Spleen (tissue), 11 donors: ENCODE data around the gene SRD5A1. TPM values are rescaled to one million over a fixed set of nuclear protein-coding genes. Genes with fewer than 3 reads are reported as not detected.

Experiments
- DNase-seq: peaks from one replicate; pipeline ENCODE4 v3.0.0-alpha.2; 2020
- H3K27ac ChIP-seq, 8 donors: fragments of 200-600 bp; sonication (generic) in 7 of 8; 1 replicate in 4 of 8; 2 replicates in 4 of 8; pipeline versions ENCODE4 v1.5.0 to v1.8.0; 2016 to 2021; ENCODE audit warnings: inconsistent platforms in 4 of 8, mild to moderate bottlenecking in 4 of 8, moderate library complexity in 1 of 8
- H3K27me3 ChIP-seq, 7 donors: fragments of 200-600 bp; sonication (generic) in 6 of 7; replicated peaks in 1 of 7; 1 replicate in 4 of 7; 2 replicates in 3 of 7; pipeline versions ENCODE4 v1.5.0 to v1.8.0; 2016 to 2021; ENCODE audit warnings: inconsistent platforms in 3 of 7, mild to moderate bottlenecking in 1 of 7
- H3K36me3 ChIP-seq, 6 donors: fragments of 200-600 bp; sonication (generic) in 5 of 6; 1 replicate in 4 of 6; 2 replicates in 2 of 6; pipeline versions ENCODE4 v1.5.0 to v1.8.0; 2016 to 2021; ENCODE audit warnings: inconsistent platforms in 2 of 6
- H3K4me1 ChIP-seq, 6 donors: fragments of 200-600 bp; sonication (generic) in 5 of 6; 1 replicate in 3 of 6; 2 replicates in 3 of 6; pipeline versions ENCODE4 v1.5.0 to v1.8.0; 2016 to 2021; ENCODE audit warnings: inconsistent platforms in 3 of 6
- H3K4me3 ChIP-seq, 8 donors: fragments of 200-600 bp; sonication (generic) in 7 of 8; 1 replicate in 4 of 8; 2 replicates in 4 of 8; pipeline versions ENCODE4 v1.5.0 to v1.8.0; 2016 to 2021; ENCODE audit warnings: inconsistent platforms in 4 of 8, mild to moderate bottlenecking in 4 of 8, moderate library complexity in 2 of 8
- H3K9me3 ChIP-seq, 8 donors: fragments of 200-600 bp; sonication (generic) in 7 of 8; 1 replicate in 4 of 8; 2 replicates in 4 of 8; pipeline versions ENCODE4 v1.5.0 to v1.8.0; 2016 to 2021; ENCODE audit warnings: inconsistent platforms in 4 of 8
- POLR2A ChIP-seq, 3 donors: fragments of 450-650 bp; IDR thresholded peaks; one replicate each; pipeline ENCODE4 v1.5.1; 2017; ENCODE audit warnings: antibody characterized with exemption in 3 of 3, mild to moderate bottlenecking in 1 of 3
- POLR2AphosphoS5 ChIP-seq, 3 donors: sonication (generic); formaldehyde crosslinking; IDR thresholded peaks; one replicate each; pipeline ENCODE4 v1.5.1; 2017; ENCODE audit warnings: antibody characterized with exemption in 3 of 3
- WGBS, 5 donors: extraction: QIAGEN DNeasy Blood & Tissue Kit in 3 of 5; methylation state at CpG; one replicate each; pipeline versions ENCODE4 v1.1.5 to v1.1.7; 2013 to 2018; 5-methylcytosine and 5-hydroxymethylcytosine counted together
- intact Hi-C: fragments of 100-400 bp; cut with DNase I; formaldehyde crosslinking; loops from one replicate; pipeline ENCODE4 v1.15.0; 2023; ENCODE audit warnings: low total_unique reads
- polyA plus RNA-seq, 3 donors: library from polyadenylated mRNA; stranded (reverse); fragments of 200-250 nt; gene quantifications; one replicate each; pipeline ENCODE4 v1.2.1, GENCODE V29; 2013
- total RNA-seq, 7 donors: library from RNA; depleted of rRNA in 3 of 7; stranded (reverse); fragments of >200 nt in 3 of 7; fragmentation: NEBNext Ultra II Directional in 4 of 7; extraction: Animal tissue kit (Norgen Biotek cat#: 25700) in 4 of 7; gene quantifications; one replicate each; pipeline versions ENCODE4 v1.1.0 to v1.2.1, GENCODE V29; 2016 to 2021
- TF ChIP-seq, protein P1 (sequence below), 11 experiments: fragments of 200-600 bp in 7 of 11; fragments of 450-650 bp in 4 of 11; sonication (generic) in 4 of 11; IDR thresholded peaks in 8 of 11; conservative IDR thresholded peaks in 3 of 11; 1 replicate in 7 of 11; 2 replicates in 4 of 11; pipeline versions ENCODE4 v1.4.0 to v1.8.0; 2016 to 2021; ENCODE audit warnings: antibody characterized with exemption in 11 of 11, inconsistent platforms in 4 of 11, mild to moderate bottlenecking in 1 of 11
- donor health status: healthy with polysubstance abuse.
- donor health status: DM: no; HTN: no; CAD: no; lungs with moderate emphysema.
- donor health status: DM: no; HTN: no; CAD: no.
- donor health status: Bipolar disorder and iron deficiency.
- donor health status: healthy.
- donor health status: DM: no; HTN: no; CAD: no.
- donor health status: DM: yes; HTN: yes; CAD: no.

Gene SRD5A1
- total and polyA plus RNA-seq, 10 donors, result 2.5 to 9.3 (median 5.7) TPM

DNA sequence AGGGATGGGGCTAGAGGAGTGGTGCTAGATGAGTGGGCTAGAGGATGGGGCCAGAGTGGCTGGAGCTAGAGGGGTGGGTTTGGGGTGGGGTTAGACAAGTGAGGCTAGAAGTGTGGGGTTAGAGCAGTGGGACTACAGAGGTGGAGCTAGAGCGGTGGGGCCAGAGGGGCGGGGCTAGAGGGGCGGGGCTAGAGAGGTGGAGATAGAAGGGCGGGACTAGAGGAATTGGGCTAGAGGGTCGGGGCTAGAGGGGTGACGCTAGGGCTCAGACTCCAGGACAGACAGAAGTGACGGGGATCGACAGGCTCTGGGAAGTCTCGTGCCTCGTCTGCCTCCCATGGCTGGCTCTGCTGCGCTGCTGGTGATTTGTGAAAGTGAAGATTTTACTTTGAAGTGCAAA lies 49.0 kb downstream of the SRD5A1 start:
- Histone ChIP-seq H3K27me3 (peaks cover 0 to 51% (median 0%) of the 10 kb centered on the region in 7 donors), H3K27ac (no peak overlapping the region), H3K36me3 (no peaks in the 10 kb centered on the region), H3K9me3 (no peaks in the 10 kb centered on the region), H3K4me3 (no peak overlapping the region), H3K4me1 (peaks cover 0 to 6% (median 0%) of the 10 kb centered on the region in 6 donors)
- WGBS, 5 donors, result 51 to 75% (median 68%) methylated on average over 11 of the region's 11 CpGs
- DNase-seq, result no peak
- TF ChIP-seq, protein P1, sequence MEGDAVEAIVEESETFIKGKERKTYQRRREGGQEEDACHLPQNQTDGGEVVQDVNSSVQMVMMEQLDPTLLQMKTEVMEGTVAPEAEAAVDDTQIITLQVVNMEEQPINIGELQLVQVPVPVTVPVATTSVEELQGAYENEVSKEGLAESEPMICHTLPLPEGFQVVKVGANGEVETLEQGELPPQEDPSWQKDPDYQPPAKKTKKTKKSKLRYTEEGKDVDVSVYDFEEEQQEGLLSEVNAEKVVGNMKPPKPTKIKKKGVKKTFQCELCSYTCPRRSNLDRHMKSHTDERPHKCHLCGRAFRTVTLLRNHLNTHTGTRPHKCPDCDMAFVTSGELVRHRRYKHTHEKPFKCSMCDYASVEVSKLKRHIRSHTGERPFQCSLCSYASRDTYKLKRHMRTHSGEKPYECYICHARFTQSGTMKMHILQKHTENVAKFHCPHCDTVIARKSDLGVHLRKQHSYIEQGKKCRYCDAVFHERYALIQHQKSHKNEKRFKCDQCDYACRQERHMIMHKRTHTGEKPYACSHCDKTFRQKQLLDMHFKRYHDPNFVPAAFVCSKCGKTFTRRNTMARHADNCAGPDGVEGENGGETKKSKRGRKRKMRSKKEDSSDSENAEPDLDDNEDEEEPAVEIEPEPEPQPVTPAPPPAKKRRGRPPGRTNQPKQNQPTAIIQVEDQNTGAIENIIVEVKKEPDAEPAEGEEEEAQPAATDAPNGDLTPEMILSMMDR (IDR thresholded peaks at IDR 0.05 in 8 of 11, conservative IDR thresholded peaks at IDR 0.05 in 3 of 11), result no peak
- TF ChIP-seq POLR2A (IDR thresholded peaks at IDR 0.05), result no peak
- TF ChIP-seq POLR2AphosphoS5 (IDR thresholded peaks at IDR 0.05), result no peak
- intact Hi-C loops, result no loop called here

DNA sequence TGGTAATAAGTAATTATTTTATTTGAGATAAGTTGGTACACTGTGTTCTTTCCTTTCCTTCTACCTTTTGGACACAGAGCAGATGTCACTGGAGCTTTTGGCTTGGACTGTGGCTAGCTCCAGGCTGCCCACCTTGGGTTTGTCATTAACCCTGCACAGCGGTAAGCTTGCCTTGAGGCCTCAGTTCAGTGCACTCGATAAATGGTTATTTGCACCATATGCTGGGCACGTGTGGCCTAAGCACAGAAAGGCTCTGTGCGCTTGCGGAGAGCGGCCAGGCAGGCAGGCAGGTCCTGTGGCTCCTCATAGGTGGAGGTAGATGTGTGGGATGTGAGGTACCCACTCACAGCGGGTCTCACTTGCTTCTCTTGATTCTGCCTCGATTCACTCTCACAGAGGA lies 50.0 kb downstream of the SRD5A1 start:
- WGBS, 5 donors, result 85 to 92% (median 92%) methylated on average over 8 of the region's 8 CpGs

DNA sequence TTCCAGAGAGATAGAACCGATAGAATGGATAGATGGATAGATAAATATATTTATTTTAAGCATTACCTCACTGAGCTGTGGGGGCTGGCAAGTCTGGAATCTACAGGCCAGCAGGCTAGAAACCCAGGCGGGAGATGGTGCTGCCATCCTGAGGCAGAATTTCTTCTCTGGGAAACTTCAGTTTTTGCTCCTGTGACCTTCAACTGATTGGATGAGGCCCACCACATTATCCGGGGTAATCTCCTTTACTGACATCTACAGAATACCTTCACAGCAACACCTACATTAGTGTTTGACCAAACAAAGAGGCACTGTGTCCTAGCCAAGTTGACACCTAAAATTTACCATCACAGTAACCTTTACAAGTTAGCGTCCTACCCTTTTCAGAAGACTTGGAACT lies 50.8 kb downstream of the SRD5A1 start:
- 76 to 86% (median 83%) methylated on average over 4 of the region's 4 CpGs for WGBS, 5 donors

More for the DNA sequence above, 50.0 kb downstream of the SRD5A1 start:
- Histone ChIP-seq H3K4me1 (peaks cover 0 to 7% (median 0%) of the 10 kb centered on the region in 6 donors), H3K4me3 (no peak overlapping the region), H3K27ac (no peak overlapping the region), H3K9me3 (no peaks in the 10 kb centered on the region), H3K27me3 (peaks cover 0 to 62% (median 0%) of the 10 kb centered on the region in 7 donors), H3K36me3 (no peaks in the 10 kb centered on the region)
- intact Hi-C loops, result no loop called here
- DNase-seq, result no peak
- TF ChIP-seq, protein P1 (IDR thresholded peaks at IDR 0.05 in 8 of 11, conservative IDR thresholded peaks at IDR 0.05 in 3 of 11), result no peak
- TF ChIP-seq POLR2A (IDR thresholded peaks at IDR 0.05), result no peak
- TF ChIP-seq POLR2AphosphoS5 (IDR thresholded peaks at IDR 0.05), result no peak

DNA sequence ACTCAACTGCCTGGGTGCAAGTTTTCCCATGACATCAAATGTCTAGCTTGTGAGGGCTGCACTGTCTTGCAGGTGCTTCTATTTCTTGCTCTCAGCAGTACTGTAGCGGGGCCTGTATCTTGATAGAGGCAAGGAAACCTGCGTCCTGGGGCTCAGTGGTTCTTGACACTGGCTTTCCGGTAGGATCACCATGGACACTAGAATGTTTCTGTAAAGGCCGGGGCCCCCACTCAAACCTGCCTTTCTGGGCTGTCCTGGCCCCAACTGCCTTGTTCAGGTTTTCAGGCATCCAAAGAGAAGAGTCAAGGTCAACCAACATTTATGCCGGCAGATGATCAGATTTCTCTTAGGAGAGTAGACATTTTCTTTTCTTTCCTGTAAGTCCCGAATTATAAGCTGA lies 53.3 kb downstream of the SRD5A1 start:
- no peak for DNase-seq
- peaks cover 0 to 62% (median 0%) of the 10 kb centered on the region in 7 donors for H3K27me3 ChIP-seq
- WGBS, 5 donors, result 48 to 63% (median 54%) methylated on average over 6 of the region's 6 CpGs
- H3K4me3 ChIP-seq, result peak overlapping the region in 1 of 8 donors; percentile 51
- no peak for TF ChIP-seq POLR2A (IDR thresholded peaks at IDR 0.05)
- TF ChIP-seq, protein P1 (IDR thresholded peaks at IDR 0.05 in 8 of 11, conservative IDR thresholded peaks at IDR 0.05 in 3 of 11), result no peak
- TF ChIP-seq POLR2AphosphoS5 (IDR thresholded peaks at IDR 0.05), result no peak
- H3K9me3 ChIP-seq, result no peaks in the 10 kb centered on the region
- intact Hi-C loops, result no loop called here
- no peaks in the 10 kb centered on the region for H3K36me3 ChIP-seq
- peaks cover 0 to 7% (median 0%) of the 10 kb centered on the region in 6 donors for H3K4me1 ChIP-seq
- no peak overlapping the region for H3K27ac ChIP-seq

More for the DNA sequence above, 50.8 kb downstream of the SRD5A1 start:
- intact Hi-C loops, result no loop called here
- no peak for DNase-seq
- TF ChIP-seq POLR2A (IDR thresholded peaks at IDR 0.05) (no peak), POLR2AphosphoS5 (IDR thresholded peaks at IDR 0.05) (no peak)
- TF ChIP-seq, protein P1 (IDR thresholded peaks at IDR 0.05 in 8 of 11, conservative IDR thresholded peaks at IDR 0.05 in 3 of 11), result no peak
- Histone ChIP-seq H3K27me3 (peaks cover 0 to 62% (median 0%) of the 10 kb centered on the region in 7 donors), H3K36me3 (no peaks in the 10 kb centered on the region), H3K4me3 (no peak overlapping the region), H3K4me1 (peaks cover 0 to 7% (median 0%) of the 10 kb centered on the region in 6 donors), H3K9me3 (no peaks in the 10 kb centered on the region), H3K27ac (no peak overlapping the region)
